H1 (cell line): ENCODE results near the gene SGCD. TPM values are rescaled to one million over a fixed set of nuclear protein-coding genes. Genes with fewer than 3 reads are reported as not detected.

ENCODE experiments used
- CTCF ChIA-PET: fragments of 300-600 bp; sonication (Branson Sonifier 250); formaldehyde crosslinking; loops from one replicate; lab custom pipeline; 2021; ENCODE audit not compliant: partially characterized antibody; lab: Charles Lee
- POLR2A ChIA-PET: fragments of 300-600 bp; sonication (Branson Sonifier 250); formaldehyde crosslinking; loops from one replicate; lab custom pipeline; 2021; ENCODE audit warnings: inconsistent platforms; ENCODE audit not compliant: partially characterized antibody; lab: Charles Lee
- DNase-seq, 2 experiments: peaks; one replicate each; pipeline versions ENCODE4 v3.0.0 to v3.0.0-alpha.2; 2010 to 2022; ENCODE audit warnings: low spot score in 2 of 2, low read depth in 1 of 2, mixed read lengths in 1 of 2
- FAIRE-seq: peaks from 2 replicates; lab custom pipeline; 2011; peaks lifted over from hg19 to GRCh38; lab: Jason Lieb, UNC
- H2AFZ ChIP-seq: 2 replicates; pipeline ENCODE4 v1.8.1; 2012; ENCODE audit warnings: low read length, inconsistent platforms
- H2AK5ac ChIP-seq: 2 replicates; pipeline ENCODE4 v1.6.1; 2013; ENCODE audit warnings: low read depth, low read length
- H2BK120ac ChIP-seq: replicated peaks from 2 replicates; pipeline ENCODE3; 2013; ENCODE audit warnings: low read depth, low read length, inconsistent platforms
- H2BK12ac ChIP-seq: 2 replicates; pipeline ENCODE4 v1.6.1; 2013; ENCODE audit warnings: low read depth, low read length
- H2BK15ac ChIP-seq: 2 replicates; pipeline ENCODE4 v1.6.1; 2013; ENCODE audit warnings: low read length
- H2BK20ac ChIP-seq: 2 replicates; pipeline ENCODE4 v1.6.1; 2013; ENCODE audit warnings: low read length
- H2BK5ac ChIP-seq: 2 replicates; pipeline ENCODE4 v1.6.1; 2013; ENCODE audit warnings: low read depth, low read length
- H3K14ac ChIP-seq: 2 replicates; pipeline ENCODE4 v1.6.1; 2013; ENCODE audit warnings: inconsistent platforms; ENCODE audit not compliant: insufficient read length
- H3K18ac ChIP-seq: 2 replicates; pipeline ENCODE4 v1.6.1; 2013; ENCODE audit warnings: low read length; ENCODE audit errors: extremely low read depth
- H3K23ac ChIP-seq: 2 replicates; pipeline ENCODE4 v1.6.1; 2013; ENCODE audit warnings: inconsistent platforms; ENCODE audit not compliant: insufficient read length
- H3K23me2 ChIP-seq: 2 replicates; pipeline ENCODE4 v1.6.1; 2013; ENCODE audit warnings: low read depth, low read length
- H3K27ac ChIP-seq: 2 replicates; pipeline ENCODE4 v1.6.1; 2011; ENCODE audit warnings: low read depth, low read length, inconsistent platforms
- H3K27me3 ChIP-seq, 4 experiments: replicated peaks in 1 of 4; 1 replicate in 1 of 4; 2 replicates in 3 of 4; pipeline versions ENCODE4 v1.6.1 to v1.8.1; 2011 to 2013; ENCODE audit warnings: low read length in 3 of 4, mild to moderate bottlenecking in 3 of 4, inconsistent platforms in 2 of 4, mixed read lengths in 2 of 4, moderate library complexity in 1 of 4; ENCODE audit not compliant: control insufficient read depth in 3 of 4, insufficient read depth in 3 of 4; ENCODE audit errors: extremely low read depth in 1 of 4
- H3K36me3 ChIP-seq, 4 experiments: 2 replicates each; pipeline versions ENCODE4 v1.6.1 to v1.8.1; 2011 to 2013; ENCODE audit warnings: mild to moderate bottlenecking in 4 of 4, low read length in 3 of 4, moderate library complexity in 2 of 4, control low read depth in 1 of 4, inconsistent platforms in 1 of 4; ENCODE audit not compliant: insufficient read depth in 4 of 4, control insufficient read depth in 2 of 4
- H3K4ac ChIP-seq: replicated peaks from 2 replicates; pipeline ENCODE3; 2013; ENCODE audit warnings: low read length, low read depth, mixed read lengths, inconsistent platforms; ENCODE audit not compliant: insufficient read length
- H3K4me1 ChIP-seq, 4 experiments: replicated peaks in 1 of 4; 1 replicate in 1 of 4; 2 replicates in 3 of 4; pipeline versions ENCODE4 v1.6.1 to v1.8.1; 2011 to 2013; ENCODE audit warnings: low read length in 3 of 4, inconsistent platforms in 2 of 4, mixed read lengths in 1 of 4; ENCODE audit not compliant: insufficient read depth in 4 of 4, control insufficient read depth in 3 of 4
- H3K4me2 ChIP-seq, 2 experiments: 2 replicates each; pipeline versions ENCODE4 v1.6.1 to v1.8.1; 2011 to 2013; ENCODE audit warnings: low read depth in 2 of 2, low read length in 2 of 2, control low read depth in 1 of 2, inconsistent platforms in 1 of 2, mild to moderate bottlenecking in 1 of 2; ENCODE audit not compliant: insufficient read depth in 1 of 2
- H3K4me3 ChIP-seq, 4 experiments: fragments of 200-600, 300-600 bp in 1 of 4; sonication (generic), shearing (Covaris generic), sonication (Bioruptor Twin) in 1 of 4; 2 replicates each; pipeline versions ENCODE4 v1.5.1 to v1.8.1; 2011 to 2016; ENCODE audit warnings: low read length in 4 of 4, low read depth in 3 of 4, control low read depth in 2 of 4, inconsistent platforms in 2 of 4, mild to moderate bottlenecking in 2 of 4, mixed read lengths in 1 of 4, moderate library complexity in 1 of 4; ENCODE audit not compliant: insufficient read depth in 2 of 4; ENCODE audit errors: extremely low read depth in 1 of 4
- H3K56ac ChIP-seq: replicated peaks from 2 replicates; pipeline ENCODE3; 2013; ENCODE audit warnings: low read depth, mild to moderate bottlenecking, mixed read lengths, low read length, inconsistent platforms; ENCODE audit not compliant: insufficient read length
- H3K79me1 ChIP-seq: 2 replicates; pipeline ENCODE4 v1.6.1; 2013; ENCODE audit warnings: low read depth, low read length, control low read depth
- H3K79me2 ChIP-seq, 2 experiments: 2 replicates each; pipeline versions ENCODE4 v1.6.1 to v1.8.1; 2012 to 2013; ENCODE audit warnings: low read length in 2 of 2, mild to moderate bottlenecking in 2 of 2, inconsistent platforms in 1 of 2; ENCODE audit not compliant: insufficient read depth in 2 of 2, control insufficient read depth in 1 of 2
- H3K9ac ChIP-seq, 4 experiments: replicated peaks in 1 of 4; 1 replicate in 1 of 4; 2 replicates in 3 of 4; pipeline versions ENCODE4 v1.6.1 to v1.8.1; 2011 to 2013; ENCODE audit warnings: low read depth in 3 of 4, low read length in 3 of 4, control low read depth in 2 of 4, mild to moderate bottlenecking in 2 of 4, moderate library complexity in 2 of 4, inconsistent platforms in 1 of 4; ENCODE audit errors: extremely low read depth in 1 of 4
- H3K9me3 ChIP-seq, 2 experiments: 2 replicates each; pipeline versions ENCODE4 v1.6.1 to v1.8.1; 2012 to 2013; ENCODE audit warnings: mild to moderate bottlenecking in 2 of 2, moderate library complexity in 2 of 2, control low read depth in 1 of 2, inconsistent platforms in 1 of 2, low read depth in 1 of 2, low read length in 1 of 2, mixed read lengths in 1 of 2; ENCODE audit not compliant: insufficient read depth in 2 of 2
- H4K20me1 ChIP-seq, 2 experiments: replicated peaks in 1 of 2; 2 replicates each; pipeline versions ENCODE3 to v1.8.1; 2011 to 2013; ENCODE audit warnings: inconsistent platforms in 2 of 2, low read length in 2 of 2, mild to moderate bottlenecking in 1 of 2; ENCODE audit not compliant: insufficient read depth in 2 of 2, control insufficient read depth in 1 of 2
- H4K5ac ChIP-seq: 2 replicates; pipeline ENCODE4 v1.6.1; 2013; ENCODE audit warnings: low read length, low read depth, mixed read lengths, inconsistent platforms; ENCODE audit not compliant: insufficient read length
- H4K8ac ChIP-seq: 2 replicates; pipeline ENCODE4 v1.8.0; 2013; ENCODE audit warnings: mild to moderate bottlenecking, moderate library complexity, low read length, inconsistent platforms; ENCODE audit not compliant: insufficient read depth; ENCODE audit errors: extremely low read depth
- H4K91ac ChIP-seq: replicated peaks from 2 replicates; pipeline ENCODE3; 2013; ENCODE audit warnings: low read length, mixed read lengths, inconsistent platforms; ENCODE audit not compliant: insufficient read length
- HDAC6 ChIP-seq: IDR thresholded peaks from one replicate; pipeline ENCODE4 v1.7.1; 2012; ENCODE audit warnings: low read depth, mild to moderate bottlenecking, inconsistent platforms, low read length, moderate library complexity
- WGBS, 2 experiments: shearing (Covaris generic) in 1 of 2; methylation state at CpG; one replicate each; pipeline versions ENCODE4 v1.1.6 to v1.1.7; 2013 to 2015; ENCODE audit warnings: low lambda C conversion rate in 2 of 2, mixed read lengths in 2 of 2, inconsistent platforms in 1 of 2, low coverage in 1 of 2, missing lambda C conversion rate in 1 of 2; ENCODE audit not compliant: insufficient replicate concordance in 2 of 2, insufficient coverage in 1 of 2, insufficient read length in 1 of 2; ENCODE audit errors: extremely low coverage in 1 of 2, missing lambda C conversion rate in 1 of 2; 5-methylcytosine and 5-hydroxymethylcytosine counted together
- polyA plus RNA-seq, 7 experiments: library from polyadenylated mRNA; depleted of rRNA in 3 of 7; stranded (reverse) in 5 of 7; unstranded in 2 of 7; fragments of >200 nt in 5 of 7; fragments of 200-250 nt in 2 of 7; gene quantifications; 1 replicate in 5 of 7; 2 replicates in 1 of 7; 4 replicates in 1 of 7; pipeline versions ENCODE4 v1.2.1 to v1.2.3, GENCODE V29; 2011 to 2013; ENCODE audit warnings: missing spikeins in 2 of 7, mixed read lengths in 2 of 7
- total RNA-seq: library from RNA; stranded (reverse); fragmentation: NEBNext Ultra II Directional; extraction: Animal tissue kit (Norgen Biotek cat#: 25700); gene quantifications from 2 replicates; pipeline ENCODE4 v1.2.1, GENCODE V29; 2021

The SGCD gene
- total and polyA plus RNA-seq, 2 of the 8 experiments (the other 6 are each of a cell fraction or from before 2014, with no cell fraction given): 0.04 to 0.08 TPM

DNA sequence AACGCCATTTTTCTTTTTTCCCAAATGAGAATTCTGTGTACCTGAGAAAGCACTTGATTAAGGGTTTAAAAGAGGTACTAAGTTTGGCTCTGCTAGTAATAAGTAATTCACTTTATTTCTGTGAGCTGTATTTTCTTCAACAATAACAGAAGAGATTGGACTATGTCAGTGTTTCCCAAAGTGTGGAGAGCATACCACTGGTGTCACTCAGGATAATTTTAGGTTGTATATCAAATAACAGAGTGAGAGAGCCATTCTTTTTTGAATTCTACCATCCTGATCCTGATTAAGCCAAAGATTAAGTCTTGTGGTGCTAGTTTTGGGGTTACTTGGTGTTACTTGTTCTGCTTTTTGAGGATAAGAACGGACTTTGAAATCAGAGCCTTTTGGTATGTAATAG, 380.8 kb downstream of the SGCD start:
- Histone ChIP-seq H2BK15ac (no peak overlapping the region), H4K20me1 (no peaks in the 10 kb centered on the region), H3K4me2 (no peak overlapping the region), H4K91ac (no peak overlapping the region), H3K4me1 (no peaks in the 10 kb centered on the region), H3K4ac (no peak overlapping the region), H3K79me2 (no peaks in the 10 kb centered on the region), H3K79me1 (no peaks in the 10 kb centered on the region), H3K9ac (no peak overlapping the region), H3K14ac (no peak overlapping the region), H2BK5ac (no peak overlapping the region), H3K27me3 (no peaks in the 10 kb centered on the region), H3K36me3 (no peaks in the 10 kb centered on the region), H3K23ac (no peak overlapping the region), H2BK20ac (no peak overlapping the region), H3K23me2 (no peaks in the 10 kb centered on the region), H2BK12ac (no peak overlapping the region), H3K56ac (no peak overlapping the region), H3K9me3 (no peaks in the 10 kb centered on the region), H3K27ac (no peak overlapping the region), H2AFZ (no peak overlapping the region), H4K8ac (no peak overlapping the region), H3K4me3 (no peak overlapping the region), H2AK5ac (no peak overlapping the region), H3K18ac (no peak overlapping the region), H2BK120ac (no peak overlapping the region), H4K5ac (no peak overlapping the region)
- no peak for FAIRE-seq
- 93% methylated on average over 2 of the region's 2 CpGs; no CpG with 5 or more reads in 1 of the 2 experiments for WGBS, 2 experiments
- CTCF ChIA-PET: no interaction called here
- no peak for DNase-seq
- POLR2A ChIA-PET: no interaction called here
- no peak for TF ChIP-seq HDAC6
